HG03378 (cell line): Measurements from ENCODE around the gene DLG1.
"Not testable (repeated sequence)": the region's sequence is repeated elsewhere in the genome, so short reads cannot be mapped to it uniquely, and the experiment has no call there.

Experiments used
- ATAC-seq: cut with Tn5 transposase; IDR thresholded peaks from one replicate; pipeline ENCODE4 v1.9.1; 2021; ENCODE audit warnings: mild to moderate bottlenecking, moderate library complexity; ENCODE audit not compliant: unreplicated experiment

Gene DLG1

DNA sequence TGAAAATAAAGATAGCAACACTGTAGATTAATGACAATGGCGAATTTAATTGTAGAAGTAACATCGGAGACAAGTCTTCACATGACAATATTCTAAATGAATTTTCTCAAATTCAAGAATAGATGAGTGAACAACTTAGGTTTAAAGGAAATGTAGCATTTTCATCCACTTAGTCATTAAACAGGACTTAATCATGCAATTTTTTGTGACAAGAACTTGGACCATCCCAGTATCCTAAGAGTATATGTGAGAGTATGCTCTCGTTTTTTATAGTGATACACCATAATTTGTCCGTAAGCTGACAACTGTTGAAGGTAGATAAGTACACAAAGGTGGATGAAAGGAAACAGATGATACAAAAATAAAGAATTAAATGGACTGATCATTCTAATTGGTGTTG is 81.5 kb downstream of the DLG1 start:
- no peak for ATAC-seq

DNA sequence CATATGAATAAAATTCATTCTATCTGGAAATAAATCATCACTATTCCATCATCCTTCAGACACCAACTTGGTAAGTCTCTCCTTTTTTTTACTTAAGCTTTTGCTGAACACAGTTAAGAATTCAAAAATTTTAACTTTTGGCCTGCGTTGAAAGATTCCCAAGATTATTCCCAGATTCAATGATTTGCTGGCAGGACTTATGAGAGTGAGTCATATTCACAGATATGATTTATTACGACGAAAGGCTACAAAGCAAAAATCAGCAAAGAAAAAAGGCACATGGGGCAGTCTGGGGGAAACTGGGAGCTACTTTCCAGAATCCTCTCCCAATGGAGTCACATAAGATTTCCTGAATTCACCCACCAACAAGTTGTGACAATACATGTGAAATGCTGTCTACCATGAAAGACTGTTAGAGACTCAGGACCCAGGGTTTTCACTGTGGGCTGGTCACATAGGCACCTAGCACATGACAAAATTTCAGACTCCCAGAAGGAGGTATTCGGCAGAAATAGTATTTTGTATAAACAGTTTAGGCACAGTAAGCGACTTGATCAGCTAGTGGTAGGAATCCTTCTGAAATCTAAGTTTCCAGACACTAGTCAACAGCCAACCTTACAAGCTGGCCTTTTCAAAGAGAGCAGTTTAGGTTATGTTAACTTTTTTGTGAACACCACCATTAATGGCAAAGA is 82.1 kb downstream of the DLG1 start:
- no peak for ATAC-seq

DNA sequence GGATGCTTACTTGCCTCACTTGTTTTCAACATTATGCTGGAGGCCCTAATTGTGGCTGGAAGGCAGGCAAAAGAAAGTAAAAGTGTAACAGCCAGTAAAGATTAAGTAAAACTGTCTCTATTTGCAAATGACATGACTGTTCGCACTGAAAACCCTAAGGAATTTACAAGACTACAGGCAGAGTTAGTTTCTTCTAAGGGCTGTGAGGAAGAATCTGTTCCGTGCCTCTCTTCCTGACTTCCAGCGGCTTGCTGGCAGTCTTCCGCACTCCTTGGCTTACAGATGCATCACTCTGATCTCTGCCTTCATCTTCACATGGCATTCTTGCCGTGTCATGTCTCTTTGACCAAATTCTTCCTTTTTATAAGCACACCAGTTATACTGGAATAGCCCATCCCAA is 86.1 kb downstream of the DLG1 start:
- no peak for ATAC-seq

DNA sequence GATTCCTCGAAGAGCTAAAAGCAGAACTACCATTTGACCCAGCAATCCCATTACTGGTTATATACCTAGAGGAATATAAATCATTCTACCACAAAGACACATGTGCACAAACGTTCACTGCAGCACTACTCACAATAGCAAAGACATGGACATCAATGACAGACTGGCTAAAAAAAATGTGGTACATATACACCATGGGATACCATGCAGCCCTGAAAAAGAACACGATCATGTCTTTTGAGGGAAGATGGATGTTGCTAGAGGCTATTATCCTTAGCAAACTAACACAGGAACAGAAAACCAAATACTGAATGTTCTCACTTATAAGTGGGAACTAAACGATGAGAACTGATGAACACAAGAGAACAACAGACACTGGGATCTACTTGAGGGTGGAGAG is 86.7 kb downstream of the DLG1 start:
- not testable (repeated sequence) for ATAC-seq

DNA sequence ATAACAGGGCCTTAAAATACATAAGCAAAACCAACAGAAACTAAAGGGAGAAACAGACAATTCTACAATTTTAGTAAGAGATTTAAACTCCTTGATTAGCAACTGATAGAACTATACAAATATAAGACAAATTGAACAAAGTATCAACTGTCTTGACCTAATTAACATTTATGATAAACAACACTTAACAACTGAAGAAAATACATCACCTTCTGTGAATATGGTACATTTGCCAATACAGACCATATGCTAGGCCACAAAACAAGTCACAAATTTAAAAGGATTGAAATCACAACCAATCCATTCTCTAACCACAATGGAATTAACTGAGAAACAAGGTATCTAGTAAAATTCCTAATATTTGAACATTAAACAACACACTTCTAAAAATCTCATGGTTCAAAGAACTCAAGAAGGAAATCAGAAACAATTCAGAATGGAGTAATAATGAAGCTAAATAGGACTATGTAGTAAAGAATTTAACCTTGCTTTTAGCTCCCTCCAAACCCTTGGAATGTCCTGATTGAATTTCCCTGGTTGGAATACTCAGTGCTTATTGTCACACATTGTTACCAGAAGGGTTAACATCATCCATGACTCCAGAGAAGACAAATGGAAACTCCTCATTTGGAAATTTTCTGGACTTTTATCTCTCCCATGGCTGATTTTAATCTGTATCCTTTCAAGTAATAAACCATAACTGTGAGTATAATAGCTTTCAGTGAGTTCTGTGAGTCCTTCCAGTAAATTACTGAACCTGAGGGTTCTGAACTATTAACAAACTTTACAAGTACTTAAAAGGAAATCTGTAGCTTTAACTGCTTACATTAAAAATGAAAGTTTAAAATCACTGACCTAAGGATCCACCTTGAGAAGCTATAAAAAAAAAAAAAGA is 88.8 kb downstream of the DLG1 start:
- no peak for ATAC-seq

DNA sequence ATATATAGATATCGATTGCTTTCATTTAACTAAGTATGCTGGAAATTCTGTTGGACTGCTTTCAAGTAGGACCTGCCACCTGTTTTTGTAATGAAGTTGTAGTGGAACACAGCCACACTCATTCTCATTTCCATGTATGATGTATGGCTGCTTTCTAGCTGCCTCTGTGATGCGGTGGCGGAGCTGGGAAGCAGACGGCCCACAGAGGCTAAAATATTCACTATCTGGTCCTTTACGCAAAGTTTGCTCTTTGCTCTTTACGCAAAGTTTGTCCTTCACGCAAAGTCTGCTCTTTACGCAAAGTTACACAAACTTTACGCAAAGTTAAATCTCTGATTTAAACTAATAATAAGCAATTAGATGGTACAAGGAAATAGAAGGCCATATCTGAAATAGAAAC is 91.5 kb downstream of the DLG1 start:
- no peak for ATAC-seq

DNA sequence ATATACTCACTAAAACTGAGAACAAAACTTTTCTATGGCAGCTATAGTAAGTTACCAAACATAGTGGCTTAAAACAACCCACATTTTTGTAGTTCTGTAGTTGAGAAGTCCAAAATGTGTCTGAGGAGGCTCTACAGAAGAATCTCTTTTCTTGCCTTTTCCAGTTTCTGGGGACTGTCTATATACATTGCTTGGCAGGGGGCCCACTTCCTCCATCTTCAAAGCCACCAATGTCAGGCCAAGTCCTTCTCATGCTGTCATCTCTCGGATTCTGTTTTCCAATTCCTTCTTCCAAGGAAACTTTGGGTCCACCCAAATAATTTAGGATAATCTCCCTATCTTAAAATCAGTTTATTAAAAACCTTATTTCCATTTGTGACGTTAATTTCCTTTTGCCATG is 92.7 kb downstream of the DLG1 start:
- no peak for ATAC-seq

DNA sequence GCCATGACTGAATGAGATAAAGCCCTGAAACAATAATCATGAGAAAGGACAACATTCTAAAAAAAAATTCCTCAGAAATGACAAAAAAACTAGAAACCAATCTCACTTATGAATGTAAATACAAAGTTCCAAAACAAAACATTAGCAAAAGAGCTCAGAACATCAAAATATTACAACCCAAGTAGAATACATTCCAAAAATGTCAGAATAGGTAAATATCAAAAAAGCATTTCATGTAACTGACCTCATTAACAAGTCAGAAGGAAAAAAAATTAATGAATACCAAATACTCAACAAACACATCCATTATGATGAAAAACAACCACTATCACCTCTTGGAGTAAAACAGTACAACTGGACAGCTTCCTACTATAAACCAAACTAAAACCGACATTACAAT is 93.1 kb downstream of the DLG1 start:
- no peak for ATAC-seq

DNA sequence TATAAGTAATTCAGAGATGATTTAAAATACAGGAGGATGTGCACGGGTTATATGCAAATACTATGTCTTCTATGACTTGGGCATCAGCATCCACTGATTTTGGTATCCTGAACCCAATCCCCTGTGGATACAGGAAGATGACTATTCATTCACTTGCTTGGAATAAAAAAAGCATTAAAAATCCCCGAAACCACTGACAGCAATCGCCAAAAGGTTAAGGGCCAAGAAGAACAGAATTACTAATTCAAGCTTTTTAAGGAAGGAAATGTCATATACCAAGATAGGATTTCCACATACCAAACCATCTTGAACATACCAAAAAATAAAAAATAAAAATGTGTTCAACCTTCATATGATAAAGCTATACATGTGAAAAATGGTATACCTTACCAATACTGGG is 93.7 kb downstream of the DLG1 start:
- ATAC-seq: no peak

DNA sequence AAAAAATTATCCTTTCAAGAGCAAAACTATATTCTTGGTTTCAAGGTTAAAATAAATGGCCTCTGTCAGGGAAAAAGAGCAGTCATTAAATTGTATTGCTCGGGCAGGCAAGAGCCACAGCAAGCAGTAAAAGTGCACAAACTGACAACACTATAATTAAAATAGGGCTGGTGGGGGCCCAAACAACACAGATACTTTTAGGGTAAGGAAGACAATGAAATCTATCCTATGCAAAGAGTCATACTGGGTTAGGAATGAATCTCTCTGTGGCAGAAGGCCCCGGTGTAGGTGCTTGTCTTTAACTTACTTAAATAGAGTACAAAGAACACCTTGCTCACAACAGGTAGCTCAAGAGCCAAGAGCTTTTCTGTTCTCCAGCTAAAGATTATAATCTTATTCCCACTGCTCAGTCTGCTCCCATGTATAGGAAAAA is 94.7 kb downstream of the DLG1 start:
- ATAC-seq: no peak

DNA sequence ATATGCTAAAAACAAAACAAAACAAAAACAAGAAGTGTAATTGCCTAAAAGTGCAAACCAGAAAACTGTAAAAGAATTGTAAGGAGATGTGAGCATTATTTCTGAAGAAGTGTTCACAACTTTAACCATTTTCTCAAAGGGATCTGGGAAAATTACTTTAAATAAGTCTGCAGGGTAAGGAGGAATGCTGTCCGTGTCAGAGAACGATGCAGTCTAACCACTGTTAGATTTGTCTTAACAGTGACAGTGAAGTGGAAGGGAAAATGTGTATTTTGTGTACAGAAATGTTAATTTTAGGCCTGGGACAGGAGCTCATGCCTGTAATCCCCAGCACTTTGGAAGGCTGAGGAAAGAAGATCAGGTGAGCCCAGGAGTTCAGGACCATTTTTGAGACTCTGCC is 95.7 kb downstream of the DLG1 start:
- ATAC-seq: no peak

DNA sequence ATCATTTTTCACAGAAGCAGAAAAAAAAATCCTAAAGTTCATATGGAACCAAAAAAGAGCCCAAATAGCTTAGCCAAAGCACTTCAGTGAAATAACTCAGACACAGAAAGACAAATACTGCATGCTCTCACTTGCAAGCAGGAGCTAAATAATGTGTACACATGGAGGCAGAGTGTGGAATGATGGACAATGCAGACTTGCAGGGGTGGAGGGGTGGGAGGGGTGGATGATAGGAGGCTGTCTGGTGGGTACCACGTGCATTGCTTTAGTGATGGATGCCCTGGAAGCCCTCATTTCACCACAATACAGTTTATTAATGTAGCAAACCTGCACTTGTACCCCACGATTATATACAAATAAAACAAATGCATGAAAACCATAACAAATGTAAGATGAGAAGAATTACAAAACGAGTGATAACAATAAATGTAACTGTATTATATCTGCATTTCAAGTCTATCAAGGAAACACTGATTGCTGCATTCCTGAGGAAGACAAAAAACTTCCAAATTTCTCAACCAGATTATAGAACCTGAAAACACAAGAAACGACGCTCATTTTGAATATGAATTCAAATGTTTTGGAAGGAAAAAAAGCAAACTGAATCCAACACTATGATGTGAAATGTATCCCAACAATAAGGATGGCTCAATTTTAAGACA is 96.5 kb downstream of the DLG1 start:
- no peak for ATAC-seq

DNA sequence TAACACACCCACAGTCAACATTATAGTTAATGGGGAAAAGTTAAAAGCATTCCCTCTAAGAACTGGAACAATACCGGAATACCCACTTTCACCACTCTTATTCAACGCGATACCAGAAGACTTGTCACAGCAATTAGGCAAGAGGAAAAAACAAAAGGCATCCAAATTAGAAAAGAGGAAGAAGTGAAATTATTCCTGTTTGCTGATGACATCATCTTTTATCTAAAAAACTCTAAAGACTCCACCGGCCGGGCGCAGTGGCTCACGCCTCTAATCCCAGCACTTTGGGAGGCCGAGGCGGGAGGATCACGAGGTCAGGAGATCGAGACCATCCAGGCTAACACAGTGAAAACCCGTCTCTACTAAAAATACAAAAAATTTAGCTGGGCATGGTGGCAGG is 97.6 kb downstream of the DLG1 start:
- not testable (repeated sequence) for ATAC-seq

DNA sequence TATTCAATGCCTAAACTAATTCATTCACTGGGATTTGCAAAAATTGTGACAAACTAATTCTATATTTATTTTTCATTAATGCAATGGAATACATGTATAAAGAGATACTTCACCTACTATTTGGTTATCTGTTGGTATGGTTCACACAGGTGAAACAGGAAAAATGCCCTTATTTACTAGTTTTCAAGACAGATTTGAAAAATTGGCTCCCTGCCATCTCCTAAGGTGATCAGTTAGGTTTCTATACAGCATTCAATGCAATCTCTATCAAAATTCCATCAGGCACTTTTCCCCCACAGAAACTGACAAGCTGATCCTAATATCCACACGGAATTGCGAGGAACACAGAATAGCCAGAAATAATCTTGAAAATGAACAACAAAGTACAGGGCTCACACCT is 101.1 kb downstream of the DLG1 start:
- ATAC-seq: no peak

DNA sequence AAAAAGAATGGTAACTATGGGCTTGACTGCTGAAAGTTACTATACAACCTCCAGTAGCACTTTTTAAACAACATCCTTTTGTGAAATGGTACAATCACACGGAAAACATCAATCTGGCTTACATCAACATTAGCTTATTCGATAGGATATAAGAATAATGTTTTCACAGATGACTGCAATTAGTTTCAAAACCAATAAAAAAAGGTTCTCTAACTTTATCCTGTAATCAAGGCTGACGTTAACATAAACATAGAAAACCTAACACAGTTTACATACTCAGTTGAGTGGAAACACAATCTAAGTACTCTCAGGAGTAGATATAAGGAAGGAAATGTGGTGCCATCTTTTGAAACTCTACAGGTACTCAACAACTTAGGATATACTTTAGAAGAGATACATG is 102.2 kb downstream of the DLG1 start:
- ATAC-seq: no peak

DNA sequence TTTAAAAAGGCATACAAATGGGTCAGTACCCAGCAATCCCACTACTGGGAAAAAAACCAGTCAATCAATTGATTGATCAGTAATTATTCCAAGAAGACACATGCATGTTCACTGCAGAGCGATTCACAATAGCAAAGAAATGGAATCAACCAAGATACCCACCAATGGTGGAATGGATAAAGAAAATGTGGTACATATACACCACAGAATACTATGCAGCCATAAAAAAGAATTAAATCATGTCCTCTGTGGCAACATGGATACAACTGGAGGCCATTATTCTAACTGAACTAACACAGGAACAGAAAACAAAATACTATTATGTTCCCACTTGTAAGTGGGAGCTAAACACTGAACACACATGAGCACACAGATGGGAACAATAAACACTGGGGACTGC is 103.1 kb downstream of the DLG1 start:
- no peak for ATAC-seq

DNA sequence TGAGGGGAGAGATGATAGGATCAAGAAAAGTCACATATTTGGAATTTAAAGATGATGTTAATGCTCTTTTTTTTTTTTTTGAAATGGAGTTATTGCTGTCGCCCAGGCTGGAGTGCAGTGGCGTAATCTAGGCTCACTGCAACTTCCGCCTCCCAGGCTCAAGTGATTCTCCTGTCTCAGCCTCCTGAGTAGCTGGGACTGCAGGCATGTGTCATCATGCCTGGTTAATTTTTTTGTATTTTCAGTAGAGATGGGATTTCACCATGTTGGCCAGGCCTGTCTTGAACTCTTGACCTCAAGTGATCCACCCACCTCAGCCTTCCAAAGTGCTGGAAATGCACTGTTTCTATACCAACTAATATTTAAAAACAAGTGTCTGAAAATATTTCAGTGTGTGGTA is 104.7 kb downstream of the DLG1 start:
- ATAC-seq: not testable (repeated sequence)

DNA sequence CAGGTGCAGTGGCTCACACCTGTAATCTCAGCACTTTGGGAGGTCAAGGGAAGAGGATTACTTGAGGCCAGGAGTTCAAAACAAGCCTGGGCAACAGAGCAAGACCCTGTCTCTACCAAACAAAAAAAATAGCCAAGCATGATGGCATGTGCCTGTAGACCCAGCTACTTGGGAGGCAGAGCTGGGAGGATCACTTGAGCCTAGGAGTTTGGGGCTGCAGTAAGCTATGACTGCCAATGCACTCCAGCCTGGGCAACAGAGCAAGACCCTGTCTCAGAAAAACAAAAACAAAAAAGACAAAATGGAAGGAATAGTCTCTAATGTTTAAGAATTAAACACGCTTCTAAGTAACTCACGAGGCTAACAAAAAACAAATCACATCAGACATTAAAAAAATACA is 106.5 kb downstream of the DLG1 start:
- no peak for ATAC-seq

DNA sequence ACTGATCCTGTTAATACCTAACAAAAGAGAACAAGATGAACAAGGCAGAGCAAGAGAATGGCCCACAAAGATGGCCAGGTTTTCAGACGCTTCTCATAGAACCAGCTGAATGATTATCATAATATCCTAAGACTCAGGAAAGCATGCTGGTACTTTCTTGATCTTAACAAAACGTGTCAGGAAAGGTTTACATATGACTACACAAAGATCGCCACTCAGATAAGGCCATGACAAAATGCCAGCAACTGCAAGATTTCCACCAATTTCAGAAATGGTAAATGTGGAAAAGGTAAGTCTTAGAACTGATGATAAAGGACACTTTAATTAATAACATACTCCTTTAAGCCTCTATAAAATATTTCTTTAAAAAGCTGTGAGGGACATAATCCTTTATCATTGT is 108.8 kb downstream of the DLG1 start:
- ATAC-seq: no peak

DNA sequence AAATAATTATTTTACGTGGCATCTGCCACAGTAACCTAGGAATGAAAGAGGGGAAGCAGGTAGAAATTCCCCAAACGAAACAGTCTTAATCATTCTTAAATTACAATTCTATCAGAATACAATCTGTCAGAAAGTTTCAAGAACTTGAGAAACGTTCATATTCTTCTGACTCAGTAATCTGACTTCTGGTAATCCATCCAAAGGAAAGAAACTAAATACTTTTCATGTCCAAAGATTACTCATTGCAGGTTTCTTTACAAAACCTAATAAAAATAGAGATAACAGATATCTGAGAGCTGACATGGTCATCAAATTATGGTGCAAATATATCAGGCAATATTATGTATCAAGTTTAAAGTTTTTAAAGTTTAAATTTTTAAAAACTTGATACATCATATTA is 109.4 kb downstream of the DLG1 start:
- ATAC-seq: no peak

DNA sequence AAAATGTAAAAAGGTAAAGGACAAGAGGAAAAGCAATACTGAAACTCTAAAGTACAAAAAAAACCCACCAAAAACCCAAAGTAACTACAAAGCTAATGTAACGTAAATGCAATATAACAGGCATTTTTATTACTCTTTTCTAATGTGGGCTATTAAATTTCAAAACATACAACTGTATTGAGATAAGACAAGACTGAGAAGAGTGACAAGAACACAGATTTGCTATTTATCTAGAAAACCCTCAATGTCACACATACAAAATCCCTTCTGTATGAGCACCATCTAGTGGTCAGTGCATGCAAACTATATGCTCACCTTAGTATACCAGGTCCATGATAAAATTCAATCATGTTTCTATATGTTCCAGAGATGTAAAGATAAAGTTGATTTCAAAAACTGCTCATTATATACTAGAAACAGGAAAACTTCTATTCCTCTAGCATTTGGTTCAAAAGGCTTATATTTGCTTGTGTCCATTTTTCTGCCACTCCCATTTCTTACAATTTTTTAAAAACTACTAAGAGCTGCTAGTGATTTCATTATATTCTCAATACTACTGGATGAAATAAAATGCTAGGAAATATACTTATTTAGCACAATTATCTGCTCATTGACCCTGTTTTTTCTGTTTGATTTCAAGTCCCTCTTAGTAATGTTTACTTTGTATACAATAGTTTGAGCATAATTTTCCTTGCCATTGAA is 111.4 kb downstream of the DLG1 start:
- peak; percentile 74 for ATAC-seq
